WERI-Rb-1 (cell line): ENCODE results near the gene LRRC36.
A peak's percentile ranks its signal among the peaks of the same experiment; 100 is the strongest.

Experiments
- DNase-seq: peaks from one replicate; pipeline ENCODE4 v3.0.0-alpha.2; 2020
- H3K27ac ChIP-seq: fragments of 250-450 bp; sonication (Bioruptor Pico); 2 replicates; pipeline ENCODE4 v1.5.1; 2020; ENCODE audit warnings: mild to moderate bottlenecking, moderate library complexity
- H3K27me3 ChIP-seq: fragments of 250-450 bp; sonication (Bioruptor Pico); 2 replicates; pipeline ENCODE4 v1.5.1; 2021; ENCODE audit warnings: mild to moderate bottlenecking, low read depth, moderate library complexity; ENCODE audit not compliant: insufficient read depth, severe bottlenecking
- H3K36me3 ChIP-seq: fragments of 250-450 bp; sonication (Bioruptor Pico); 2 replicates; pipeline ENCODE4 v1.5.1; 2020; ENCODE audit warnings: mild to moderate bottlenecking, moderate library complexity
- H3K4me3 ChIP-seq: 2 replicates; pipeline ENCODE4 v1.5.1; 2011; ENCODE audit warnings: low read depth, mild to moderate bottlenecking, control low read depth, low read length
- H3K9me3 ChIP-seq: fragments of 250-450 bp; sonication (Bioruptor Pico); 2 replicates; pipeline ENCODE4 v1.5.1; 2021; ENCODE audit warnings: mild to moderate bottlenecking, moderate library complexity; ENCODE audit not compliant: severe bottlenecking
- CTCF ChIP-seq: IDR thresholded peaks from 2 replicates; pipeline ENCODE4 v1.5.1; 2011; ENCODE audit warnings: low read depth, mild to moderate bottlenecking, control low read depth, inconsistent platforms, low read length

The LRRC36 gene

GRCh38 chr16:67388591-67388990, 62.0 kb downstream of the LRRC36 start:
- Histone ChIP-seq H3K4me3 (no peak overlapping the region), H3K27ac (no peak overlapping the region), H3K27me3 (no peaks in the 10 kb centered on the region), H3K9me3 (no peaks in the 10 kb centered on the region), H3K36me3 (no peaks in the 10 kb centered on the region)
- TF ChIP-seq CTCF = no peak
- no peak for DNase-seq

- H3K27ac ChIP-seq = no peak overlapping the region
- H3K36me3 ChIP-seq = no peaks in the 10 kb centered on the region
- H3K4me3 ChIP-seq = no peak overlapping the region
- H3K9me3 ChIP-seq = no peaks in the 10 kb centered on the region
- no peaks in the 10 kb centered on the region for H3K27me3 ChIP-seq
- no peak for DNase-seq
- TF ChIP-seq CTCF = no peak
Measured at GRCh38 chr16:67389911-67390815, 63.5 kb downstream of the LRRC36 start.

GRCh38 chr16:67390816-67391423, 64.3 kb downstream of the LRRC36 start:
- H3K27me3 ChIP-seq = no peaks in the 10 kb centered on the region
- DNase-seq = no peak
- H3K36me3 ChIP-seq = no peaks in the 10 kb centered on the region
- no peak for TF ChIP-seq CTCF
- no peak overlapping the region for H3K27ac ChIP-seq
- H3K4me3 ChIP-seq = no peak overlapping the region
- no peaks in the 10 kb centered on the region for H3K9me3 ChIP-seq

GRCh38 chr16:67391424-67392300, 65.0 kb downstream of the LRRC36 start:
- no peak for TF ChIP-seq CTCF
- no peak overlapping the region for H3K4me3 ChIP-seq
- H3K36me3 ChIP-seq = no peaks in the 10 kb centered on the region
- no peak for DNase-seq
- no peaks in the 10 kb centered on the region for H3K9me3 ChIP-seq
- H3K27me3 ChIP-seq = no peaks in the 10 kb centered on the region
- H3K27ac ChIP-seq = no peak overlapping the region

GRCh38 chr16:67392301-67393059, 65.9 kb downstream of the LRRC36 start:
- TF ChIP-seq CTCF = no peak
- Histone ChIP-seq H3K27ac (no peak overlapping the region; the same call in 1 of the 2 replicates), H3K36me3 (no peaks in the 10 kb centered on the region), H3K4me3 (peak overlapping the region; percentile 41), H3K27me3 (no peaks in the 10 kb centered on the region), H3K9me3 (no peaks in the 10 kb centered on the region)
- no peak for DNase-seq
